Brain microvascular endothelial cell (primary cell): ENCODE results near the gene MYH10.

Source experiments
- DNase-seq: peaks from one replicate; pipeline ENCODE4 v3.0.0-alpha.2; 2020
- H3K27ac ChIP-seq: fragments of 250-450 bp; sonication (Bioruptor Pico); 2 replicates; pipeline ENCODE4 v1.5.1; 2020; ENCODE audit warnings: mild to moderate bottlenecking, moderate library complexity
- H3K27me3 ChIP-seq: fragments of 250-450 bp; sonication (Bioruptor Pico); replicated peaks from 2 replicates; pipeline ENCODE4 v1.5.1; 2020; ENCODE audit warnings: mild to moderate bottlenecking
- H3K36me3 ChIP-seq: fragments of 250-450 bp; sonication (Bioruptor Pico); replicated peaks from 2 replicates; pipeline ENCODE4 v1.5.1; 2020; ENCODE audit warnings: mild to moderate bottlenecking
- H3K4me3 ChIP-seq: 2 replicates; pipeline ENCODE4 v1.5.1; 2011; ENCODE audit warnings: low read depth, mild to moderate bottlenecking, control low read depth, low read length, moderate library complexity
- CTCF ChIP-seq: IDR thresholded peaks from 2 replicates; pipeline ENCODE4 v1.5.1; 2011; ENCODE audit warnings: low read depth, mild to moderate bottlenecking, moderate library complexity, low read length, control low read depth, inconsistent platforms; ENCODE audit errors: missing control alignments
- in situ Hi-C: cut with HindIII; loops from 2 replicates; pipeline ENCODE4 v1.10.0; 2017; ENCODE audit warnings: low sequenced_read_pairs, low pct_ligation_motif_present

Gene MYH10

GRCh38 chr17:8492121-8492520 is 138.4 kb downstream of the MYH10 start:
- in situ Hi-C loops = no loop called here
- H3K27me3 ChIP-seq = no peaks in the 10 kb centered on the region
- DNase-seq = no peak
- no peak overlapping the region for H3K4me3 ChIP-seq
- no peak overlapping the region for H3K27ac ChIP-seq
- TF ChIP-seq CTCF = no peak
- H3K36me3 ChIP-seq = peaks cover 69% of the 10 kb centered on the region

- DNase-seq = no peak
- no peak for TF ChIP-seq CTCF
- in situ Hi-C loops = no loop called here
- Histone ChIP-seq H3K27ac (no peak overlapping the region), H3K27me3 (no peaks in the 10 kb centered on the region), H3K4me3 (no peak overlapping the region), H3K36me3 (peaks cover 69% of the 10 kb centered on the region)
Measured at GRCh38 chr17:8490256-8491023, 140.1 kb downstream of the MYH10 start.

GRCh38 chr17:8489841-8490240 is 140.7 kb downstream of the MYH10 start:
- H3K27ac ChIP-seq = no peak overlapping the region
- in situ Hi-C loops = no loop called here
- no peak overlapping the region for H3K4me3 ChIP-seq
- peaks cover 64% of the 10 kb centered on the region for H3K36me3 ChIP-seq
- H3K27me3 ChIP-seq = no peaks in the 10 kb centered on the region
- DNase-seq = peak; percentile 31
- no peak for TF ChIP-seq CTCF

- TF ChIP-seq CTCF = no peak
- in situ Hi-C loops = no loop called here
- peak overlapping the region; percentile 69 for H3K27ac ChIP-seq
- no peak overlapping the region for H3K4me3 ChIP-seq
- H3K27me3 ChIP-seq = no peaks in the 10 kb centered on the region
- DNase-seq = peak; percentile 98
- H3K36me3 ChIP-seq = peaks cover 59% of the 10 kb centered on the region
Measured at GRCh38 chr17:8488901-8489300, 141.6 kb downstream of the MYH10 start.

- in situ Hi-C loops = no loop called here
- no peak for TF ChIP-seq CTCF
- Histone ChIP-seq H3K27me3 (no peaks in the 10 kb centered on the region), H3K36me3 (peaks cover 59% of the 10 kb centered on the region), H3K4me3 (no peak overlapping the region), H3K27ac (peak overlapping the region; percentile 58)
- no peak for DNase-seq
Measured at GRCh38 chr17:8488491-8488890, 142.0 kb downstream of the MYH10 start.

GRCh38 chr17:8487743-8488142 is 142.8 kb downstream of the MYH10 start:
- peaks cover 61% of the 10 kb centered on the region for H3K36me3 ChIP-seq
- in situ Hi-C loops = no loop called here
- TF ChIP-seq CTCF = no peak
- H3K4me3 ChIP-seq = no peak overlapping the region
- DNase-seq = no peak
- H3K27me3 ChIP-seq = no peaks in the 10 kb centered on the region
- H3K27ac ChIP-seq = no peak overlapping the region
